OCI-LY1 (cell line): ENCODE data around the gene GSG1L.

Experiments used
- H2AFZ ChIP-seq: fragments of 200-600 bp; sonication (generic), shearing (Covaris generic); 2 replicates; pipeline ENCODE4 v1.6.0; 2014; ENCODE audit warnings: antibody characterized with exemption, mild to moderate bottlenecking, low read length
- H3F3A ChIP-seq: fragments of 200-600 bp; sonication (generic), shearing (Covaris generic); 2 replicates; pipeline ENCODE4 v1.6.0; 2014; ENCODE audit warnings: mild to moderate bottlenecking, antibody characterized with exemption, low read length, moderate library complexity; ENCODE audit not compliant: insufficient read depth
- H3K27ac ChIP-seq: fragments of 200-600 bp; sonication (generic); 2 replicates; pipeline ENCODE4 v1.5.1; 2014; ENCODE audit warnings: low read length, mixed run types, mild to moderate bottlenecking, low read depth; ENCODE audit not compliant: poor library complexity, severe bottlenecking
- H3K27me3 ChIP-seq: fragments of 200-600 bp; sonication (generic); 2 replicates; pipeline ENCODE4 v1.6.0; 2014; ENCODE audit warnings: antibody characterized with exemption, mild to moderate bottlenecking, low read length, moderate library complexity; ENCODE audit not compliant: insufficient read depth
- H3K36me3 ChIP-seq: fragments of 200-600 bp; sonication (generic); 2 replicates; pipeline ENCODE4 v1.6.1; 2014; ENCODE audit warnings: mild to moderate bottlenecking, antibody characterized with exemption, low read length, moderate library complexity, mixed read lengths; ENCODE audit not compliant: insufficient read depth
- H3K4me1 ChIP-seq: fragments of 200-600 bp; sonication (generic); 2 replicates; pipeline ENCODE4 v1.5.1; 2014; ENCODE audit warnings: mild to moderate bottlenecking, low read length, moderate library complexity; ENCODE audit not compliant: insufficient read depth, severe bottlenecking
- H3K4me2 ChIP-seq: fragments of 200-600 bp; sonication (generic), shearing (Covaris generic); 2 replicates; pipeline ENCODE4 v1.6.1; 2014; ENCODE audit warnings: low read length
- H3K4me3 ChIP-seq: fragments of 200-600 bp; sonication (generic); 2 replicates; pipeline ENCODE4 v1.5.1; 2014; ENCODE audit warnings: low read length, low read depth, mild to moderate bottlenecking, mixed read lengths; ENCODE audit not compliant: poor library complexity, severe bottlenecking
- H3K79me2 ChIP-seq: fragments of 200-600 bp; shearing (Covaris generic); 2 replicates; pipeline ENCODE4 v1.6.1; 2016; ENCODE audit warnings: mixed run types, low read length, mixed read lengths; ENCODE audit not compliant: insufficient read depth
- H3K9ac ChIP-seq: fragments of 200-600 bp; sonication (generic), shearing (Covaris generic); 2 replicates; pipeline ENCODE4 v1.6.1; 2014; ENCODE audit warnings: mild to moderate bottlenecking, low read length, mixed read lengths
- H3K9me2 ChIP-seq: fragments of 200-600 bp; sonication (generic), shearing (Covaris generic); 2 replicates; pipeline ENCODE4 v1.6.1; 2014; ENCODE audit warnings: low read depth, mild to moderate bottlenecking, low read length, mixed read lengths
- H3K9me3 ChIP-seq: fragments of 200-600 bp; shearing (Covaris generic); 2 replicates; pipeline ENCODE4 v1.6.1; 2014; ENCODE audit warnings: low read length, mixed read lengths
- H4K20me1 ChIP-seq: fragments of 200-600 bp; sonication (generic), shearing (Covaris generic); 2 replicates; pipeline ENCODE4 v1.6.0; 2016; ENCODE audit warnings: mild to moderate bottlenecking, low read length; ENCODE audit not compliant: insufficient read depth
- EZH2 ChIP-seq: fragments of 200-600 bp; sonication (generic), shearing (Covaris generic); IDR thresholded peaks from 2 replicates; pipeline ENCODE4 v1.8.0; 2017; ENCODE audit warnings: borderline replicate concordance, mixed run types, mild to moderate bottlenecking, antibody characterized with exemption, low read length, moderate library complexity, mixed read lengths
- TF ChIP-seq, protein P1 (sequence below): fragments of 200-600 bp; sonication (generic), shearing (Covaris generic); IDR thresholded peaks from 2 replicates; pipeline ENCODE4 v1.5.1; 2017; ENCODE audit warnings: mild to moderate bottlenecking, antibody characterized with exemption, low read length, moderate library complexity, mixed read lengths

GSG1L gene

DNA sequence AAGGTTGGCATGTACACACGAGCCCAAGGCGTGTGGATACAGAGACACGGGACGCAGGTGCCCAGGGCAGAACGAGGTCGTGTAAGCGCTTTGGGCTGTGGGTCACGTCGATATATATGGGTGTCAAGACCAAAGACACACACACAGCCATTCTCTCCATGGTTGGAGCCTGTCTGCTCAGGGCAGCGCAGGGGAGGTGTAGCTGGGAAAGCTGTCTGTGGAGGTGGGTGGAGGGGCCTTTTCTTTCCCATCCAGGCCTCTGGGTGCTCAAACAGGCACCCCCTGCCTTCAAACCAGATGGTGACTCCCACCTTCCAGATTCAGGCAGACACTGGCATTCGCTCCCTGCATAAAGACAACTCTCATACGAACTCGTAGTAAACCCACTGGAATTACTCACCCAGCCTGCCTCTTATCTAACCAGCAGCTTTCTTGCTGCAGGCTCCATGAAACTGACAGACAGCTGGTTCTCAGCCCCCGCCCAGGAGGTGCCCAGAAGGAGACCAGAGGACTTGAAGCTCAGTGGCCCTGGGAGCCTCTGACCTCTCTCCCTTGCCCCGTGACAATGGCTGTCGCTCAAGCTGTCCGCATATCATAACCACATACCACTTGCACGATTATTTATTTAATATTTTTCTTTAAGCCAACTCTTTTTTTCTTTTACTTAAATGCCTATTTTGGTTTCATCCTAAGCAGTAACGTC is 276.4 kb downstream of the GSG1L start:
- H3K27ac ChIP-seq: no peak overlapping the region
- H3K4me1 ChIP-seq: no peaks in the 10 kb centered on the region
- no peaks in the 10 kb centered on the region for H3F3A ChIP-seq
- H3K4me3 ChIP-seq: no peak overlapping the region
- no peak overlapping the region for H3K9ac ChIP-seq
- no peaks in the 10 kb centered on the region for H3K27me3 ChIP-seq
- H3K4me2 ChIP-seq: no peak overlapping the region
- no peaks in the 10 kb centered on the region for H3K9me2 ChIP-seq
- H3K9me3 ChIP-seq: no peaks in the 10 kb centered on the region
- no peak overlapping the region for H2AFZ ChIP-seq
- no peak for TF ChIP-seq EZH2
- TF ChIP-seq, protein P1, sequence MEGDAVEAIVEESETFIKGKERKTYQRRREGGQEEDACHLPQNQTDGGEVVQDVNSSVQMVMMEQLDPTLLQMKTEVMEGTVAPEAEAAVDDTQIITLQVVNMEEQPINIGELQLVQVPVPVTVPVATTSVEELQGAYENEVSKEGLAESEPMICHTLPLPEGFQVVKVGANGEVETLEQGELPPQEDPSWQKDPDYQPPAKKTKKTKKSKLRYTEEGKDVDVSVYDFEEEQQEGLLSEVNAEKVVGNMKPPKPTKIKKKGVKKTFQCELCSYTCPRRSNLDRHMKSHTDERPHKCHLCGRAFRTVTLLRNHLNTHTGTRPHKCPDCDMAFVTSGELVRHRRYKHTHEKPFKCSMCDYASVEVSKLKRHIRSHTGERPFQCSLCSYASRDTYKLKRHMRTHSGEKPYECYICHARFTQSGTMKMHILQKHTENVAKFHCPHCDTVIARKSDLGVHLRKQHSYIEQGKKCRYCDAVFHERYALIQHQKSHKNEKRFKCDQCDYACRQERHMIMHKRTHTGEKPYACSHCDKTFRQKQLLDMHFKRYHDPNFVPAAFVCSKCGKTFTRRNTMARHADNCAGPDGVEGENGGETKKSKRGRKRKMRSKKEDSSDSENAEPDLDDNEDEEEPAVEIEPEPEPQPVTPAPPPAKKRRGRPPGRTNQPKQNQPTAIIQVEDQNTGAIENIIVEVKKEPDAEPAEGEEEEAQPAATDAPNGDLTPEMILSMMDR: no peak
- H3K36me3 ChIP-seq: no peaks in the 10 kb centered on the region
- no peaks in the 10 kb centered on the region for H4K20me1 ChIP-seq
- H3K79me2 ChIP-seq: no peaks in the 10 kb centered on the region

DNA sequence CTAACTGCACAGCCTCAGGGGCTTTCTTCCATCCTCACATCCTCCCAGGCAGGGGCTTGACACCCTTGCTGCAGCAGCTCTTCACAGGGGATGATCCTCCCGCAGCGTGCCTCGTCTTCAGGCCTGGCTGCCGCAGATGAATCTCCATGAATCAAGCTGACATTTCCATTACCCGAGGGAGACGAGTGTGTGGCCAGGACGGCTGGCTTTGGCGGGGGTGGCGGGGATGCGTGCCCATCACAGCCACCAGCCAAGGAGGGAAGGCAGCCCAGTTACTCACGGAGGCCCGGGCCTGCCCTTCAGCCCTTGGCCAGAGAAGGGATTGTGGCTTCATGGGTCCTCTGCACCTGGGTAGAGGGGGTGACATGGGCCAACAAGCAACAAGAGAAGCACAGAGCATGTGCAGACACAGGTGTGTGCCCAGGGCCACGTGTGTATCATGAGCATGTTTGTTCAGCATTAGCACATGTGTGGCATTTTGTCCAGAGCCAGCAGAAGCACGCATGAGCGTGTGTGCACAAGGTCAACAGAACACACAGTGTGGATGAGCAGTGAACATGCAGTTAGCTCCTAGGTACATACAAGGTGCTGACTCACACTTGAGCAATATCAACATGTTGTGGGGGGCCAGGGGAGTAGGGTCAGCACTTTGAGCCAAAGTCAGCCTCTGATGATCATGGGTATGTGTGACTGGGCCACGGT is 277.1 kb downstream of the GSG1L start:
- TF ChIP-seq EZH2: no peak
- TF ChIP-seq, protein P1: no peak
- Histone ChIP-seq H3K9ac (no peak overlapping the region), H3F3A (no peaks in the 10 kb centered on the region), H3K4me1 (no peaks in the 10 kb centered on the region), H3K27me3 (no peaks in the 10 kb centered on the region), H3K9me3 (no peaks in the 10 kb centered on the region), H4K20me1 (no peaks in the 10 kb centered on the region), H3K27ac (no peak overlapping the region), H3K79me2 (no peaks in the 10 kb centered on the region), H3K9me2 (no peaks in the 10 kb centered on the region), H3K4me3 (no peak overlapping the region), H2AFZ (no peak overlapping the region), H3K4me2 (no peak overlapping the region), H3K36me3 (no peaks in the 10 kb centered on the region)

DNA sequence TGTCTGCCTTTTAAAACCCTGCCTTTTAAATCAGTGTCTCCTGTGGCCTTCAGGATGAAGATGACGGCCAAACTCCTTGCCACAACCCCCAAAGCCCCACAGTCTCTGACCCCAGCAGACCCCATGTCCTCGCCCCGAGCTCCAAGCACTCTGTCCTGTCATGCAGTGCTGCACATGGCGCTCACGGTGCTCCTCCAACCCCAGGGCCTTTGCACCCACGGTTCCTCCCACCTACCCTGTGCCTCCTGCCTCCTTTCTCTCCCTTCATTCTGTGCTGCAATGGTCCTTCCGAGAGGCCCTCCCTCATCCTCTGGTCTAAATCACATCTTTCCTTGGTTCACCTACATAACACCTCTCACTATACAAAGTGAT is 278.2 kb downstream of the GSG1L start:
- no peaks in the 10 kb centered on the region for H4K20me1 ChIP-seq
- no peaks in the 10 kb centered on the region for H3K4me1 ChIP-seq
- H3K27me3 ChIP-seq: no peaks in the 10 kb centered on the region
- no peak overlapping the region for H2AFZ ChIP-seq
- H3F3A ChIP-seq: no peaks in the 10 kb centered on the region
- TF ChIP-seq EZH2: no peak
- TF ChIP-seq, protein P1: no peak
- H3K4me3 ChIP-seq: no peak overlapping the region
- no peaks in the 10 kb centered on the region for H3K79me2 ChIP-seq
- H3K9me2 ChIP-seq: no peaks in the 10 kb centered on the region
- H3K4me2 ChIP-seq: no peak overlapping the region
- H3K9ac ChIP-seq: no peak overlapping the region
- no peaks in the 10 kb centered on the region for H3K36me3 ChIP-seq
- H3K9me3 ChIP-seq: no peaks in the 10 kb centered on the region
- H3K27ac ChIP-seq: no peak overlapping the region
